Aorta (tissue), 5 donors: ENCODE results near the gene PDE4D. TPM values are rescaled to one million over a fixed set of nuclear protein-coding genes. Genes with fewer than 3 reads are reported as not detected.

Experiments
- ATAC-seq: fragments of 200-7000 bp; cut with Tn5 transposase; one replicate; pipeline ENCODE4 v1.9.1; 2022; ENCODE audit warnings: moderate library complexity; ENCODE audit not compliant: low FRiP score
- DNase-seq, 2 donors: peaks; one replicate each; pipeline ENCODE4 v3.0.0-alpha.2; 2020
- H3K27ac ChIP-seq, 2 donors: one replicate each; pipeline ENCODE4 v1.5.1; 2013; ENCODE audit warnings: low read length in 2 of 2, mild to moderate bottlenecking in 2 of 2, moderate library complexity in 2 of 2, control low read depth in 1 of 2, inconsistent platforms in 1 of 2, low read depth in 1 of 2
- H3K27me3 ChIP-seq, 2 donors: one replicate each; pipeline ENCODE4 v1.6.1; 2013; ENCODE audit warnings: control low read depth in 1 of 2, low read length in 1 of 2, mild to moderate bottlenecking in 1 of 2, moderate library complexity in 1 of 2; ENCODE audit not compliant: insufficient read depth in 2 of 2, control insufficient read depth in 1 of 2
- H3K36me3 ChIP-seq, 2 donors: one replicate each; pipeline ENCODE4 v1.6.1; 2013; ENCODE audit warnings: control low read depth in 1 of 2, low read length in 1 of 2, mild to moderate bottlenecking in 1 of 2; ENCODE audit not compliant: insufficient read depth in 2 of 2, control insufficient read depth in 1 of 2
- H3K4me1 ChIP-seq, 2 donors: one replicate each; pipeline ENCODE4 v1.6.1; 2013; ENCODE audit warnings: low read length in 2 of 2, control low read depth in 1 of 2, mild to moderate bottlenecking in 1 of 2, moderate library complexity in 1 of 2; ENCODE audit not compliant: insufficient read depth in 2 of 2, control insufficient read depth in 1 of 2
- H3K4me3 ChIP-seq, 2 donors: one replicate each; pipeline ENCODE4 v1.5.1; 2013; ENCODE audit warnings: low read length in 2 of 2, control low read depth in 1 of 2, mild to moderate bottlenecking in 1 of 2
- H3K9me3 ChIP-seq: one replicate; pipeline ENCODE4 v1.6.1; 2013; ENCODE audit warnings: mild to moderate bottlenecking, low read length; ENCODE audit not compliant: control insufficient read depth
- WGBS, 2 donors: extraction: QIAGEN DNeasy Blood & Tissue Kit; methylation state at CpG; one replicate each; pipeline ENCODE4 v1.1.7; 2013; 5-methylcytosine and 5-hydroxymethylcytosine counted together
- intact Hi-C, 2 donors: fragments of 100-400 bp; cut with DNase I; formaldehyde crosslinking; loops; one replicate each; pipeline versions ENCODE4 v1.14.2 to v1.15.0; 2022
- polyA plus RNA-seq, 2 donors: library from polyadenylated mRNA; stranded (reverse); fragments of 200-250 nt; gene quantifications; one replicate each; pipeline ENCODE4 v1.2.3, GENCODE V29; 2013
- total RNA-seq, 2 donors: library from RNA; stranded (reverse); fragmentation: NEBNext Ultra II Directional; extraction: Animal tissue kit (Norgen Biotek cat#: 25700); gene quantifications; one replicate each; pipeline ENCODE4 v1.2.1, GENCODE V29; 2021
- donor health status: healthy with polysubstance abuse.
- donor health status: Bipolar disorder and iron deficiency.
- donor health status: DM: no; HTN: no; CAD: no.
- donor health status: DM: no; HTN: no; CAD: no.
- donor health status: DM: yes; HTN: yes; CAD: no.

PDE4D gene
- total and polyA plus RNA-seq, 4 donors, result 2.4 to 112 (median 33.3) TPM

DNA sequence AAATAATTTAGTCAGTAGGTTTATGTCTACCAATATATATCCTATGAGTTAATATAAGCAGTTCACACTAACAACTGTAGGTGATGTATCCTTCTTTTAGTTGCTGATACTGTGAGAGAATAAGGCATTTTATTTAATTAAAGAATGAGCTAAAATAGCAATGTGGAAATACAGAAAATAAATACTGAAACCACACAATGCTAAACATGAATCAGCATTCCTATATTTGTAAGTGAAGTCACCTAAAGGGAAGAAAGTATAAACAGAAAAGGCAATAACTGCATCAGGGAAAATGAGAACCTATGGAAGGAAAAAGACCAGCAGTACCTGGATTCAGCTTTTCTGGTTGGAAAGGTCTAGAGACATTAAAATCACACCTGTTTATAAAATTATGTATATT, 336.0 kb downstream of the PDE4D start:
- intact Hi-C loops, result no loop called here
- H3K27ac ChIP-seq, result no peak overlapping the region
- ATAC-seq, result no peak
- H3K9me3 ChIP-seq, result no peaks in the 10 kb centered on the region
- no peak for DNase-seq
- H3K36me3 ChIP-seq, result no peaks in the 10 kb centered on the region
- no peaks in the 10 kb centered on the region for H3K27me3 ChIP-seq
- no peaks in the 10 kb centered on the region for H3K4me1 ChIP-seq
- no peak overlapping the region for H3K4me3 ChIP-seq

- no peak for ATAC-seq
- intact Hi-C loops, result no loop called here
- Histone ChIP-seq H3K27me3 (no peaks in the 10 kb centered on the region), H3K27ac (no peak overlapping the region), H3K9me3 (no peaks in the 10 kb centered on the region), H3K36me3 (no peaks in the 10 kb centered on the region), H3K4me3 (no peak overlapping the region), H3K4me1 (no peaks in the 10 kb centered on the region)
- DNase-seq, result no peak
- WGBS, 2 donors, result 92 to 93% methylated on average over 3 of the region's 3 CpGs
These were observed 337.9 kb downstream of the PDE4D start for GRCh38 chr5:59555596-59555995.

- no peak for DNase-seq
- H3K9me3 ChIP-seq, result no peaks in the 10 kb centered on the region
- intact Hi-C loops, result no loop called here
- ATAC-seq, result no peak
- H3K27me3 ChIP-seq, result no peaks in the 10 kb centered on the region
- H3K27ac ChIP-seq, result no peak overlapping the region
- no peak overlapping the region for H3K4me3 ChIP-seq
- whole genome bisulfite sequencing, 2 donors, result 89% methylated on average over 4 of the region's 4 CpGs
- H3K36me3 ChIP-seq, result no peaks in the 10 kb centered on the region
- no peaks in the 10 kb centered on the region for H3K4me1 ChIP-seq
These were observed 339.0 kb downstream of the PDE4D start for GRCh38 chr5:59554501-59554900.

DNA sequence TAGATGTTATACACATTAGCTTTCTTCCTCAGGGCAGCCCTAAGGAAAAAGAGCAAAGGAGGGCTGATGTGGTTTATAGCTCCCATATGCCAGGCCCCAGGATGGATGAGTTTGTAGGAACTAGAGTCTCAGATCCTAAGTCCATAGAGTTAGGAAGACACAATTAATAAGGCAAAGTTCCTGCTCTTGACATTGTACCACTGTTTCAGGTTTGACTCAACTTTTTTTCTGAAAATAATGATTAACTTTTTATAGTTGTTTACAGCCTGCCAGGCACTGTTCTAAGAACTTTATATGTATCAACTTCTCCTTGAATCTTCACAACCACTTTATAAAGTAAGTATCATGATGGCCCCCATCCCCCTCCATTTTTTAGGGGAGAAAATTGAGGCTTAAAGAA, 339.5 kb downstream of the PDE4D start:
- DNase-seq (no peak), ATAC-seq (no peak)
- Histone ChIP-seq H3K4me3 (no peak overlapping the region), H3K36me3 (no peaks in the 10 kb centered on the region), H3K27me3 (no peaks in the 10 kb centered on the region), H3K4me1 (no peaks in the 10 kb centered on the region), H3K9me3 (no peaks in the 10 kb centered on the region), H3K27ac (no peak overlapping the region)
- intact Hi-C loops, result no loop called here

DNA sequence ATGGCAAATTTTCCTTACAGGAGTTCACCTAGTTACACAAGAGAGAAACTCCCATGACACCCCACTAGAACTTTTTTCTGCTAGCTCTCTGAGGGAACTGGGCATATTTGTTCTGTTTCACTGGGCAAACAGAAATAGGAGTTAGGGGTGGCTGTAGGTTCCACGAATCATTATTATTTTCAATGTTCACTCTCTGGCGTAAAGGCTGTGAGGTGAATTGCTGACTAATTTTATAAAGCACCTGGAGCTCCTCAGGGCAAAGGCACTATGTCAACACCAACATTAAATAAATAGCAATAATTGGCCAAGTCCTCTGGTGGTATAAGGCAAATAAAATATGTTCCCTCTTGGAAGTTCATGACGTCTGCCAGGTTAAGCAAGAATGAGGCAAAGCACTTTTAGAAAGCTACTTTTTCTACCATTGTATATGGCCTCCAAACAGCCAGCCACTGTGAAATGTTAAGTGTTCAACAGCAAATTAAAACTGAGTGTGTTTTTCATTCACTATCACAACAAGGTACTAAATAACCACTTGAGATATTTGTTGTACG, 344.6 kb downstream of the PDE4D start:
- 76 to 77% methylated on average over 4 of the region's 4 CpGs for WGBS, 2 donors
- Histone ChIP-seq H3K27me3 (no peaks in the 10 kb centered on the region), H3K36me3 (no peaks in the 10 kb centered on the region), H3K9me3 (no peaks in the 10 kb centered on the region), H3K4me3 (no peak overlapping the region), H3K4me1 (peaks cover 0 to 4% of the 10 kb centered on the region in 2 donors), H3K27ac (no peak overlapping the region)
- intact Hi-C loops, result no loop called here
- ATAC-seq, result no peak
- no peak for DNase-seq

DNA sequence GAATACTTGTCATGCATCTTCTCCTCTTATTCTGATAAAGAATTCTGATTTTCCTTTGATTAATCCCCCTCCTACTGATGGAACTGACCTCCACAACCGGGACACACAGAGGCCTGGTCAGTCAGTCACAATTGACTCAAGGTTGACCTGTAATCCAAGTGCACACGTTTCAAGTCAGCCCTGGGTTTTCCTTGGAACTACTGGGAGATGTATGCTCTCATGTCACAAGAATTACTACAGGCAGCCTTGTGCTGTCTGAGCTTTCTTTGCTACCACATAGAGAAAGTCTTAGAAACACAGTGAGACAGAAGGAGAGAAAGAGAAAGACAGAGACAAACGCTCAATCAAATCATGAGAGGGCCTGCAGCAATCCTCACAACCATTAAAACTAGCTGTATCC, 345.8 kb downstream of the PDE4D start:
- Histone ChIP-seq H3K36me3 (no peaks in the 10 kb centered on the region), H3K4me3 (no peak overlapping the region), H3K4me1 (peaks cover 3 to 10% of the 10 kb centered on the region in 2 donors), H3K9me3 (no peaks in the 10 kb centered on the region), H3K27ac (no peak overlapping the region), H3K27me3 (no peaks in the 10 kb centered on the region)
- 39 to 45% methylated on average over 3 of the region's 3 CpGs for WGBS, 2 donors
- ATAC-seq (no peak), DNase-seq (no peak)
- intact Hi-C loops, result no loop called here

- no peaks in the 10 kb centered on the region for H3K27me3 ChIP-seq
- H3K4me1 ChIP-seq, result peaks cover 5 to 18% of the 10 kb centered on the region in 2 donors
- no peaks in the 10 kb centered on the region for H3K36me3 ChIP-seq
- ATAC-seq (no peak), DNase-seq (no peak)
- H3K9me3 ChIP-seq, result no peaks in the 10 kb centered on the region
- H3K4me3 ChIP-seq, result no peak overlapping the region
- intact Hi-C loops, result no loop called here
- no peak overlapping the region for H3K27ac ChIP-seq
- WGBS, 2 donors, result 94 to 95% methylated on average over 2 of the region's 2 CpGs
These were observed 349.0 kb downstream of the PDE4D start for GRCh38 chr5:59544573-59544972.

DNA sequence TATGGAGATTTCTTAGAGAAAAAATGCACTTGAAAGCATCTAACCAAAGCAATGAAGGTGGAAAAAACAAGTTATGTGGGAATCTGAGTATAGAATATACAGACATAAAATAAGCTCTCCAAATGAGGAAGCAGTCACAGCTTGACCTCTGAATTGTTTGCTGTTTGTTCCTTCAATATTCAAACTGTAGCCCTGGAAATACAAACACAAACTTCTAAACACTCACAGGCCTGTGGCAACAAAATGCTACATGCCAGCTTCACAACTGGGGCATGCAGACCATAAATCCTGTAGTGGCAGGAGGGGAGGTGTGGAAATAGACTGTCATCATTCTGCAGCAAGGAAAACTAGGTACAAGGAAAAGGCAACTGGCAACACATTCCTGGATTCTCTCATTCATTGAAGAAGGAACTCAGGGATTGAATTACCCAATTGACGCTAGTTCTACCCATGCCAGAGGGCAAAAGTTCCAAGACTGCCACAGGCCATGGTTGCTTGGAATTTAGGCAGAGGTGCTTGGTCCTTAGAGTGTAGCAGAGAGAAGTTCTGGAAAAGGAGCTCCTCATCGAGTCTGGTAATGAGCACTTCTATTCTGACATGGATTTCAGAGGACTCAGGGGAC, 349.6 kb downstream of the PDE4D start:
- 23 to 37% methylated on average over 2 of the region's 2 CpGs for WGBS, 2 donors
- Histone ChIP-seq H3K27me3 (no peaks in the 10 kb centered on the region), H3K27ac (no peak overlapping the region), H3K4me3 (no peak overlapping the region), H3K9me3 (no peaks in the 10 kb centered on the region), H3K4me1 (peaks cover 5 to 18% of the 10 kb centered on the region in 2 donors), H3K36me3 (no peaks in the 10 kb centered on the region)
- ATAC-seq (no peak), DNase-seq (no peak)
- intact Hi-C loops, result no loop called here
